HG03571 (cell line): ENCODE data around the gene MS4A18.
"Not testable (repeated sequence)": the region's sequence is repeated elsewhere in the genome, so short reads cannot be mapped to it uniquely, and the experiment has no call there.

Source experiments
- ATAC-seq: cut with Tn5 transposase; IDR thresholded peaks from one replicate; pipeline ENCODE4 v1.9.1; 2021; ENCODE audit not compliant: unreplicated experiment

MS4A18 gene

GRCh38 chr11:60734279-60734678, 9.8 kb downstream of the MS4A18 start:
- no peak for ATAC-seq

- ATAC-seq, result no peak
Measured at GRCh38 chr11:60739114-60739513, 14.6 kb downstream of the MS4A18 start.

GRCh38 chr11:60740573-60740972, 16.1 kb downstream of the MS4A18 start:
- no peak for ATAC-seq

- ATAC-seq, result no peak
Measured at GRCh38 chr11:60741421-60741820, 16.9 kb downstream of the MS4A18 start.

- ATAC-seq, result no peak
Measured at GRCh38 chr11:60743058-60743457, 18.5 kb downstream of the MS4A18 start.

- no peak for ATAC-seq
Measured at GRCh38 chr11:60744114-60744513, 19.6 kb downstream of the MS4A18 start.

- ATAC-seq, result no peak
Measured at GRCh38 chr11:60747359-60747873, 22.9 kb downstream of the MS4A18 start.

- ATAC-seq, result no peak
Measured at GRCh38 chr11:60748225-60748624, 23.7 kb downstream of the MS4A18 start.

- ATAC-seq, result no peak
Measured at GRCh38 chr11:60748821-60749220, 24.3 kb downstream of the MS4A18 start.

- ATAC-seq, result no peak
Measured at GRCh38 chr11:60750911-60751310, 26.4 kb downstream of the MS4A18 start.

- no peak for ATAC-seq
Measured at GRCh38 chr11:60753309-60753708, 28.8 kb downstream of the MS4A18 start.

- no peak for ATAC-seq
Measured at GRCh38 chr11:60754887-60755286, 30.4 kb downstream of the MS4A18 start.

GRCh38 chr11:60756307-60757032, 31.9 kb downstream of the MS4A18 start, which contains the start of gene MS4A15:
Gene MS4A15, plus strand, starts transcription at chr11:60756867. Its CDS starts 6,867 bp downstream, at chr11:60763734.
- no peak for ATAC-seq

GRCh38 chr11:60757231-60757800, 32.8 kb downstream of the MS4A18 start:
- no peak for ATAC-seq

- ATAC-seq, result not testable (repeated sequence)
Measured at GRCh38 chr11:60758671-60759070, 34.2 kb downstream of the MS4A18 start.

GRCh38 chr11:60759438-60760225, 35.1 kb downstream of the MS4A18 start:
- not testable (repeated sequence) for ATAC-seq

- ATAC-seq, result no peak
Measured at GRCh38 chr11:60761436-60762190, 37.1 kb downstream of the MS4A18 start.

- peak; percentile 60 for ATAC-seq
Measured at GRCh38 chr11:60762851-60763691, 38.6 kb downstream of the MS4A18 start.

GRCh38 chr11:60763692-60764369, 39.3 kb downstream of the MS4A18 start:
- no peak for ATAC-seq
